Ishikawa (cell line): ENCODE measurements around the gene MARCHF3.

Source experiments
- CEBPB ChIP-seq: IDR thresholded peaks from 2 replicates; pipeline ENCODE4 v1.6.1; 2012
- CREB1 ChIP-seq: IDR thresholded peaks from 2 replicates; pipeline ENCODE4 v1.6.1; 2012; ENCODE audit warnings: low read depth
- EGR1 ChIP-seq: IDR thresholded peaks from 2 replicates; pipeline ENCODE4 v1.6.1; 2012
- EP300 ChIP-seq: IDR thresholded peaks from 2 replicates; pipeline ENCODE4 v1.6.1; 2012; ENCODE audit warnings: borderline replicate concordance
- FOXM1 ChIP-seq: IDR thresholded peaks from 2 replicates; pipeline ENCODE4 v1.6.1; 2012; ENCODE audit warnings: low read depth, borderline replicate concordance
- MAX ChIP-seq: IDR thresholded peaks from 2 replicates; pipeline ENCODE4 v1.6.1; 2012
- NFIC ChIP-seq: IDR thresholded peaks from 2 replicates; pipeline ENCODE4 v1.6.1; 2012
- RAD21 ChIP-seq: IDR thresholded peaks from 2 replicates; pipeline ENCODE4 v1.6.1; 2012; ENCODE audit warnings: low read depth
- REST ChIP-seq: IDR thresholded peaks from 2 replicates; pipeline ENCODE4 v1.6.1; 2012; ENCODE audit warnings: low read depth, mild to moderate bottlenecking
- TAF1 ChIP-seq: IDR thresholded peaks from 2 replicates; pipeline ENCODE4 v1.6.1; 2012; ENCODE audit warnings: low read depth, mild to moderate bottlenecking
- TCF12 ChIP-seq: IDR thresholded peaks from 2 replicates; pipeline ENCODE4 v1.6.1; 2012; ENCODE audit warnings: low read depth
- TEAD4 ChIP-seq: IDR thresholded peaks from 2 replicates; pipeline ENCODE4 v1.6.1; 2012
- YY1 ChIP-seq: IDR thresholded peaks from 2 replicates; pipeline ENCODE4 v1.6.1; 2012; ENCODE audit warnings: low read depth
- ZBTB7A ChIP-seq: IDR thresholded peaks from 2 replicates; pipeline ENCODE4 v1.6.1; 2012; ENCODE audit warnings: low read depth
- TF ChIP-seq, protein P1 (sequence below): IDR thresholded peaks from 2 replicates; pipeline ENCODE4 v1.6.1; 2012

The MARCHF3 gene

DNA sequence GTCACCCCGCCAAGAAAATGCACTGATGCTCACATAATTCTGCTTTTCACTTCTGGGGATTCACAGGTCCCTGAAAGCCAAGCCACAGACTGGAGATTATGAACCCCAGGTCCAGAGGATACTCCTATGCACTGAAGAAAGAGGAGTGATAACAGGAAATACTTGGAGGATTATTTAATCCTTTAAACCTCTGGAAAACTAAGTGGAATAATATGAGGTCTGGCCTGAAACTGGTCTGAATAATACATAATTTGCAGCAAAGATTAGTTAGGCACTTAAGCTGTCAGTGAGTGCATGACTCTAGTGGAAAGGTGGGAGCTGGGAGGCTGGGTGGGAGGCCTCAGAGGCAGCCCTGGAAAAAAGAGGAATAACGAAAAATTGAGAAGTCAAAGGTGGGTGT lies 45.7 kb downstream of the MARCHF3 start:
- TF ChIP-seq CEBPB (no peak), YY1 (no peak), TCF12 (no peak), TEAD4 (no peak), REST (no peak), CREB1 (no peak), EGR1 (no peak), TAF1 (no peak), RAD21 (no peak), EP300 (no peak), NFIC (no peak), MAX (no peak), FOXM1 (no peak), ZBTB7A (no peak)
- TF ChIP-seq, protein P1, sequence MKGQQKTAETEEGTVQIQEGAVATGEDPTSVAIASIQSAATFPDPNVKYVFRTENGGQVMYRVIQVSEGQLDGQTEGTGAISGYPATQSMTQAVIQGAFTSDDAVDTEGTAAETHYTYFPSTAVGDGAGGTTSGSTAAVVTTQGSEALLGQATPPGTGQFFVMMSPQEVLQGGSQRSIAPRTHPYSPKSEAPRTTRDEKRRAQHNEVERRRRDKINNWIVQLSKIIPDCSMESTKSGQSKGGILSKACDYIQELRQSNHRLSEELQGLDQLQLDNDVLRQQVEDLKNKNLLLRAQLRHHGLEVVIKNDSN = no peak

DNA sequence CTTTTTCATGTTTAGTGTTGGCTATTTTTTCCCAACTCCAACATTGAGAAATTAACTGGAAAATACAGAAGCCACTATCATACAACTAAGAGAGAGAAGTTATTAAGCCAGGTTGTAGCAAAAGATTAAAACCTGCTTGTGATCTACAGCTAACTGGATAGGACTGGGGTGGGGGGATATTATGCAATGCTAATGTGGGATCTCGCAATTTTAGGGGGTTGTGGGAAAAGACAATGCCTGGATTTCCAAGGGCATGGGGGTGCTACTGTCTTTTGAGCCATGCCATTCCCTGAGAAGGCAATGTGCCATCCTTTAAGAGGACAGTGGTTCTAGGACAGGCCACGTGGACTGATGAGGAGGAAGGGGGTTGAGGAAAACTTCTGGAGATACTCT lies 46.5 kb downstream of the MARCHF3 start:
- TF ChIP-seq MAX (no peak), RAD21 (no peak), TCF12 (no peak)
- TF ChIP-seq, protein P1 = no peak

GRCh38 chr5:126982926-126983873 lies 47.2 kb downstream of the MARCHF3 start:
- no peak for TF ChIP-seq REST
- no peak for TF ChIP-seq CREB1
- TF ChIP-seq EGR1 = no peak
- TF ChIP-seq YY1 = no peak
- no peak for TF ChIP-seq TEAD4
- TF ChIP-seq RAD21 = no peak
- no peak for TF ChIP-seq EP300
- TF ChIP-seq ZBTB7A = no peak
- TF ChIP-seq, protein P1 = no peak
- TF ChIP-seq CEBPB = no peak
- no peak for TF ChIP-seq FOXM1
- no peak for TF ChIP-seq TCF12
- no peak for TF ChIP-seq NFIC
- no peak for TF ChIP-seq TAF1
- no peak for TF ChIP-seq MAX

- TF ChIP-seq RAD21 = no peak
- TF ChIP-seq TAF1 = no peak
- TF ChIP-seq EGR1 = no peak
- TF ChIP-seq ZBTB7A = no peak
- no peak for TF ChIP-seq TEAD4
- TF ChIP-seq EP300 = no peak
- TF ChIP-seq, protein P1 = no peak
- no peak for TF ChIP-seq TCF12
- no peak for TF ChIP-seq YY1
- no peak for TF ChIP-seq MAX
- TF ChIP-seq CEBPB = no peak
- no peak for TF ChIP-seq REST
- TF ChIP-seq NFIC = no peak
Measured at GRCh38 chr5:126982202-126982601, 48.2 kb downstream of the MARCHF3 start.
